ENCODE data around the gene GOLPH3L.
"Not testable (repeated sequence)": the region's sequence is repeated elsewhere in the genome, so short reads cannot be mapped to it uniquely, and the experiment has no call there.

The GOLPH3L gene

GRCh38 chr1:150696995-150697927, at the start of gene GOLPH3L:
Gene GOLPH3L, minus strand, starts transcription at chr1:150697154. Its CDS starts 2,316 bp downstream, at chr1:150694838.
- peak; percentile 67 to 83 for DNase-seq

GRCh38 chr1:150730130-150730721, 33.3 kb upstream of the GOLPH3L start:
- DNase-seq: no peak

GRCh38 chr1:150724336-150724735, 27.4 kb upstream of the GOLPH3L start:
- no peak for DNase-seq

- DNase-seq: no peak
These were observed 23.7 kb upstream of the GOLPH3L start, which contains the start of gene HORMAD1 for GRCh38 chr1:150720703-150721102. Gene HORMAD1, minus strand, starts transcription at chr1:150720895. Its CDS starts 1,390 bp downstream, at chr1:150719505.

- no peak for DNase-seq
These were observed 23.1 kb upstream of the GOLPH3L start for GRCh38 chr1:150720098-150720497.

GRCh38 chr1:150718225-150718891, 21.4 kb upstream of the GOLPH3L start:
- no peak for DNase-seq

GRCh38 chr1:150709031-150709430, 12.1 kb upstream of the GOLPH3L start:
- not testable (repeated sequence) for DNase-seq

GRCh38 chr1:150708595-150708994, 11.6 kb upstream of the GOLPH3L start:
- DNase-seq: no peak

- no peak for DNase-seq
These were observed 9.1 kb upstream of the GOLPH3L start for GRCh38 chr1:150706091-150706490.

GRCh38 chr1:150703427-150703826, 6.5 kb upstream of the GOLPH3L start:
- no peak for DNase-seq

GRCh38 chr1:150696590-150696989, 364 bp downstream of the GOLPH3L start:
- no peak for DNase-seq

GRCh38 chr1:150696162-150696561, 792 bp downstream of the GOLPH3L start:
- no peak for DNase-seq

GRCh38 chr1:150695561-150695960, 1.4 kb downstream of the GOLPH3L start:
- DNase-seq: no peak

- DNase-seq: no peak
These were observed 4.2 kb downstream of the GOLPH3L start for GRCh38 chr1:150692720-150693119.

- DNase-seq: no peak
These were observed 8.2 kb downstream of the GOLPH3L start for GRCh38 chr1:150688763-150689162.

GRCh38 chr1:150686275-150686674, 10.7 kb downstream of the GOLPH3L start:
- DNase-seq: no peak

GRCh38 chr1:150683914-150684313, 13.0 kb downstream of the GOLPH3L start:
- DNase-seq: no peak

- DNase-seq: no peak
These were observed 18.0 kb downstream of the GOLPH3L start for GRCh38 chr1:150678988-150679387.

- DNase-seq: no peak
These were observed 22.1 kb downstream of the GOLPH3L start for GRCh38 chr1:150674881-150675280.

- no peak for DNase-seq
These were observed 33.6 kb downstream of the GOLPH3L start for GRCh38 chr1:150663321-150663720.

- DNase-seq: no peak
These were observed 34.1 kb downstream of the GOLPH3L start for GRCh38 chr1:150662811-150663210.

- DNase-seq: no peak
These were observed 35.8 kb downstream of the GOLPH3L start for GRCh38 chr1:150661156-150661555.

GRCh38 chr1:150660584-150660983, 36.4 kb downstream of the GOLPH3L start:
- no peak for DNase-seq
